Superior temporal gyrus (tissue), 1 donor: ENCODE data around the gene ZSWIM5.
"Not testable (repeated sequence)": the region's sequence is repeated elsewhere in the genome, so short reads cannot be mapped to it uniquely, and the experiment has no call there.

Source experiments
- DNase-seq: peaks from one replicate; pipeline ENCODE4 v3.0.0-alpha.2; 2016; ENCODE audit errors: extremely low spot score

The ZSWIM5 gene

GRCh38 chr1:45205910-45206721 lies at the start of gene ZSWIM5:
Gene ZSWIM5, minus strand, starts transcription at chr1:45206605. Its CDS starts 255 bp downstream, at chr1:45206350.
- peak; percentile 78 for DNase-seq

GRCh38 chr1:45254490-45254889 lies 48.1 kb upstream of the ZSWIM5 start:
- no peak for DNase-seq

- no peak for DNase-seq
These were observed 44.1 kb upstream of the ZSWIM5 start for GRCh38 chr1:45250544-45250943.

GRCh38 chr1:45248004-45248403 lies 41.6 kb upstream of the ZSWIM5 start:
- DNase-seq: not testable (repeated sequence)

DNA sequence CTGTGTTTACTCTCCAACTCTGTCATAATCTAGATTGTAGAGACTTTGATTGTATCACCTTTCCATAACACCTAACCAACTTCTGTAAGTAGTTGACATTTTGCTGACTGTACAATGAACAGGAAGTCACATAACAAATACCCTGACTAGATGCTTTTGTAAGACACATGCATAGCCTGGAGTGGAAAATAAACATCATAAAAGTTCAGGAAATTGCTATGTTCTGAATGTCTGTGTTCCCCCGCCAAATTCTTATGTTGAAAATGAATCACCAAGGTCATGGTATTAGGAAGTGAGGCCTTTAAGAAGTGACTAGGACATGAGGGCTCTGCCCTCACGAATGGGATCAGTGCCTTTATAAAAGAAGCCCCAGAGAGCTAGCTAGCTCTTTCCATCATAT lies 40.4 kb upstream of the ZSWIM5 start:
- no peak for DNase-seq

- DNase-seq: not testable (repeated sequence)
These were observed 40.0 kb upstream of the ZSWIM5 start for GRCh38 chr1:45246359-45246758.

GRCh38 chr1:45244660-45245059 lies 38.3 kb upstream of the ZSWIM5 start:
- no peak for DNase-seq

DNA sequence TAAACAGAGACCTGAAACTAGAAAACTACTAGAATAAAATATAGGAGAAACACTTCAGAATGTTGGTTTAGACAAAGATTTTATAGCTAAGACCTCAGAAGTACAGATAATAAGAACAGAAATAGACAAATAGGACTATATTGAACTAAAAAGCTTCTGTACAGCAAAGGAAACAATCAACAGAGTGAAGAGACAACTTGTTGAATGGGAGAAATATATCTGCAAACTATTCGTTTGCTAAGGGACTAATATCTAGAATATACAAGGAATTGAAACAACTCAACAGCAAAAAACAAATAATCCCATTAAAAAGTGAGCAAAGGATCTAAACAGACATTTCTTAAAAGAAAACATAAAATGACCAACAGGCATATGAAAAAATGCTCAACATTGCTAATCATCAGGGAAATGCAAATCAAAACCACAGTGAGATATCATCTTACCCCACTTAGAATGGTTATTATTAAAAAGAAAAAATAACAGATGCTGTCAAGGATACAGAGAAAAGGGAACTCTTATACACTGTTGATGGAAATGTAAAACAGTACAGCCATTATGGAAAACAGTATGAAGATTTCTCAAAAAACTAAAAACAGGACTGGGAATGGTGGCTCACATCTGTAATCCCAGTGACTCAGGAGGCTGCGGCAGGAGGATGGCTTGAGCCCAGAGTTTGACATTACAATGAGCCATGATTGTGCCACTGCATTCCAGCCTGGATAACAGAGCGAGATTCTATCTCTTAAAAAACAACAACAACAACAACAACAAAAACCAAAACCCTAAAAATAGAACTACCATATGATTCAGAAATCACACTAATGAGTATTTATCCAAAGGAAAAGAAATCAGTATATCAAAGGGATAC lies 37.3 kb upstream of the ZSWIM5 start:
- DNase-seq: no peak

GRCh38 chr1:45238846-45239245 lies 32.4 kb upstream of the ZSWIM5 start:
- DNase-seq: no peak

- DNase-seq: no peak
These were observed 29.7 kb upstream of the ZSWIM5 start for GRCh38 chr1:45236136-45236535.

- DNase-seq: no peak
These were observed 24.1 kb upstream of the ZSWIM5 start for GRCh38 chr1:45230537-45230936.

GRCh38 chr1:45225598-45225997 lies 19.2 kb upstream of the ZSWIM5 start:
- no peak for DNase-seq

DNA sequence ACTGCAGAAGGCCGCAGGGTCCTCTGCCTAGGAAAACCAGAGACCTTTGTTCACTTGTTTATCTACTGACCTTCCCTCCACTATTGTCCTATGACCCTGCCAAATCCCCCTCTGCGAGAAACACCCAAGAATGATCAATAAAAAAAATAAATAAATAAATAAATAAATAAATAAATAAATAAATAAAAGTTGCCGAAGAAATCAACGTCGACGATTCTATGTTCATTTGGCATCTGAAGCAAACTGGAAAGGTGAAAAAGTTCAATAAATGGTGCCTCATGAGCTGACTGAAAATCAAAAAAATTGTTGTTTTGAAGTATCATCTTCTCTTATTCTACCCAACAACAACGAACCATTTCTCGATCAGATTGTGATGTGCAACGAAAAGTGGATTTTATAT lies 17.3 kb upstream of the ZSWIM5 start:
- not testable (repeated sequence) for DNase-seq

DNA sequence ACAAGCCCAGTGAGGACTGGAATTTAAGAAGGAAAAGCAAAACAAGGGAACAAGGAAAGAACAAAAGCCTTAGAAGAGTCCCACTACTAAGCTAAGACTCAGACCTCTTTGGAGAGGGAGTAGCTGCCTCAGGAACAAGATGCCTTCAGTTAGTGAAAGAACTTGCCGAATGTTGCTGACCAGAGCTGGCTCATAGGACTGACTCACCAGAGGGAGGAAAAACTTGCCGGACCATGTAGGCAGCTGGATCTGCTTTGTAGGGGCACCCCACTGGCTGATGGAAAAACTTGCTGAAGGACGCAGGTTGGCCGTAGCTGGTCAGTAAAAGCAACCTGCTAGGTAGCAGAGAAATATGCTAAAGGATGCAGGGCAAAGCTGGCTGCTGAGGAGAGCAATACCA lies 15.3 kb upstream of the ZSWIM5 start:
- DNase-seq: no peak

- DNase-seq: no peak
These were observed 10.5 kb upstream of the ZSWIM5 start for GRCh38 chr1:45216861-45217260.

GRCh38 chr1:45216200-45216541 lies 9.8 kb upstream of the ZSWIM5 start:
- DNase-seq: no peak

DNA sequence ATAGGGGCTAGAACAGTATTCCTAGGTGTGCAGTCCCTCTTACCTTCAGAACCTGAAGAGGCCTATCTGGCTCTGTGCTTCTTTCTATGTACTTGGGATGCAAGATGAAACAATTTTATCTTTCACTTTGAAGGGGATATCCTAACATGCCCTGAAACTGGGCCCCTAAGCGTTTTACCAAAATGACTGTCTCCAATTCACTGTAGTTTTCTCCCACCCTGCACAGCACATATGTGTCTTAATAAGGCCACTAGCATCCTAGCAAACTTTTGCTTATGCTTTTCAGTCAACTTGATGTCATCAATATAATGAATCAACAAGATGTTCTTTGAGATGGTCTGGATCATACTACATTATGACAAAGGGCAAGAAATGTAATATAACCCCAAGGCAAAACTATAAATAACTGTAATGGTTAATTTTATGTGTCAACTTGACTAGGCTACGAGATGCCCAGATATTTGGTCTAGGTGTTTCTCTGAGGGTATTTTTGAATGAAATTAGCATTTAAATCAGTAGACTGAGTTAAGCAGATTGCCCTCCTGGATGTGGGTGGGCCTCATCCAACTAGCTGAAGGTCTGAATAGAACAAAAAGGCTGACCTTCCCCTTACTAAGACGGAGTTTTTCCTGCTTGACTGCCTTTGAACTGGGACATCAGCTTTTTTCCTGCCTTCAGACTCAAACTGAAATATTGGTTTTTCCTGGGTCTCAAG lies 9.2 kb upstream of the ZSWIM5 start:
- no peak for DNase-seq

DNA sequence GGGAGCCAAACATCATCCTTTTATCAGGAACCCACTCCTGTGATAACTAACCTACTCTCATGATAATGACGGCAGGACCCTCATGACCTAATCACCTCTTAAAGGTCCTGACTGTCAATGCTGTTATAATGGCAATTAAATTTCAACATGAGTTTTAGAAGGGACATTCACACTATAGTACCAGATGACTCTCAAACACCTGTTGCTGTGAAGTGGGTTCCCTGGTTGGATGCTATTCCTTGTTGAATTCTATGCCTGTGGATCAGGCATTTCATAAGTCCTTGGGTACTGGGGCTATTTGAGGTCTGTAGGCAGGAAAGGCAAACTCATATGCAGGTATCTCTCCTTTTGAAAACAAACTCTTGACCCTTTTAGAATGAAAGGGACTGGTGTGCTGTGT lies 7.5 kb upstream of the ZSWIM5 start:
- DNase-seq: no peak

- no peak for DNase-seq
These were observed 4.7 kb upstream of the ZSWIM5 start for GRCh38 chr1:45211076-45211475.

DNA sequence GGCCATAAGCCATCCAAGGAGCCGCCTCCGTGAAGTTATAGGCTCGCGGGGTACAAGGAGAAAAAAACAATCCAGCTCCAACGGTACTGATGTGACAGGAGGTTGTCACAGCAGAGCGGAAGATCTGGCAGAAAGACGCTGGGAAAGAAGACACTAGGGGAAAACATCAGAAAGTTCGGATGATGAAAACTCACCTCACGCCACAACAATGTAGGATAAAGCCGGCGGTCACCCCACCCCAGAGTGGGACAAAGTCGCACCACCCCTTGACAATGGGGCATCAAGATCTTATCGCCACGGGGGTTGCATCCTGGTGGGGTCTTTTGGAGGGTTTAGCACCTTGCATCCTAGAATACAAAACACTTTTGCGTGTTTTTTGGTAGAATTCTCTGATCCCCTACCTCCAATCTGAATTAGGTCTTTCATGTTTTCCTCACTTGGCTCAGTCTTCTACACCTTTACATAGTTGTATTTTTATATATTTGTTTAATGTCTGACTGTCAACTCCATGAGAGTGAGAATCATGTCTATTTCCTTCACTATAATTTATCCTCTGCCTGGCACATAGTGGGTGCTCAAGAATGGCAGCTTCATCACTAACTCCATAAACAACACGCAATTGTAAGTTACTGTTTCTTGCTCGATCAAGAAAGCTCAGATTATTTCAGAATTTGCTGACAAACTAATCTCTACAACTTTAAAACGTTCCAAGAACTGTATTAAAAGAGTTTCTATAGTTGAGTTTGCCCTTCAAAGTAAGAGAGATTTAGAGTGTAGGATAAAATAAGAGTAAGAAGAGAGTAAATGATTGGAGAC lies 611 bp upstream of the ZSWIM5 start:
- peak; percentile 37 for DNase-seq
